Measurements from ENCODE around the gene NFIC. TPM values are rescaled to one million over a fixed set of nuclear protein-coding genes. Genes with fewer than 3 reads are reported as not detected.

NFIC gene
- total RNA-seq, 2 experiments from 2014 or later = 12.6 to 13.1 TPM

DNA sequence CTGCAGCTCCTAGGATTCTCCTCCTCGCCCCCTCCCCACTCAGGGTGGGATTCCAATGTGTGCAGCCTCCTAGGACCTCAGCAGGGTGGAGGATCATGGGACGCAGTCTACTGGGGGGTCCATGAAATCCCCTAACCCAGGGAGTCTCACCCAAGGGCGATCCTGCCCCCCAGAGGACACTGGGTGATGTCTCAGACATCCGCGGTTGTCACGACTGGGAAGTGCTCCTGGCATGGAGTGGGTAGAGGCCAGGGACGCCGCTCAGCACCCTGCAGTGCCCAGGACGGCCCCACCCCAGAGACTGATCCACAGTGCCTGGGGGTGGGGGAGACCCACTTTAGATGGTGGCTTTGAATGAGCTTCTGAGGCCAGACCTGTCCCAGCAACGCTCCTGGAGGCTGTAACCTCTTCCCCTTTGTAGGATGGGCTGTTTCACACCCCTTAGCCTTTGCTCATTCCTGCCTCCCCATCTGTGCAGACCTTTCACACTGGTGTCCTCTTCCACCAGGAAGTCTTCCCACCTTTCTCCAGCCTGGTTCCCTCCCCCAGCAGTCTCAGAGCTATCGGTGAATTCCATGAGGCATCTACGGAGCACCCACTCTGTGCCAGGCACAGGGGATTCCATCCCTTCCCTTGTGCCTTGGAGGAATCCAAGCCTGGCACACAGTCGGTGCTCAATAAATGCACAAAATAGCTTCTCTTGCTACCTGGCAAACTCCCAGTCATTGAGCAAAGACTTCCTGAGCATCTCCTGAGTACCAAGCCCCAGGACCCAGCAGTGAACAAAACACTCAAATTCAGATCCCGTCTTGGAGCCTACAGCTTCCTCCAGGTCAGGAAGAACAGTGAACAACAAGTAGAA lies 103.5 kb downstream of the NFIC start:
- Mint-ChIP-seq H3K4me1 (no peaks in the 10 kb centered on the region), H3K9me3 (no peaks in the 10 kb centered on the region), H3K36me3 (ENCODE audit: low read depth) (no peaks in the 10 kb centered on the region), H3K4me3 (no peak overlapping the region), H3K27me3 (no peaks in the 10 kb centered on the region), H3K27ac (no peak overlapping the region)
- CTCF ChIA-PET = interaction anchor here (0.7 to 1.4 kb wide), 4 partner anchors 13 to 165 kb away, joined by 3 to 5 read pairs (median 3); no protein-coding TSS in a partner anchor
- POLR2A ChIA-PET = no interaction called here
- DNase-seq = no peak

DNA sequence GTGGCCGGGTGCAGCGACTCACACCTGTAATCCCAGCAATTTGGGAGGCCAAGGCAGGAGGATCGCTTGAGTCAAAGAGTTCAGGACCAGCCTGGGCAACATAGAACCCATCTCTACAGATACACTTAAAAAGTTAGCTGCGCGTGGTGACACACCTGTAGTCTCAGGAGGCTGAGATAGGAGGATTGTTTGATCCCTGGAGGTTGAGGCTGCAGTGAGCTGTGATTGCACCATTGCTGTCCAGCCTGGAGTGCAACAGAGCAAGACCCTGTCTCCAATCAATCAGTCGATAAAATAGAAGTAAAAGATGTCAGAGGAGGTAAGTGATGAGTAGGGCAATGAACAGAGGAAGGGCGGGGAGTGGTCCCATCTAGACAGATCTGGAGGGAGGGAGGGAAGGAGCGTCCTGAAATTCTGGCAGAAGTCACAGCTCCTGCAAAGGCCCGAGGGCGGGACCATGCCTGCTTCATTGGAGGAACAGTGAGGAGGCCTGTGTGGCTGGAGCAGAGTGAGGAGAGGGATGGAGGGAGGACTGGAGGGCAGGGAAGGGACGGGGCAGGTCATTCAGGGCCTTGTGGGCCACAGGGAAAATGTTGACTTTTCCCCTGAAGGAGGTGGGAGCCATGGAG lies 104.2 kb downstream of the NFIC start:
- H3K9me3 Mint-ChIP-seq = no peaks in the 10 kb centered on the region
- ChIA-PET POLR2A (no interaction called here), CTCF (interaction anchor here (1.0 kb wide), 3 partner anchors 12 to 36 kb away, joined by 3 to 4 read pairs (median 3); no protein-coding TSS in a partner anchor)
- H3K27me3 Mint-ChIP-seq = no peaks in the 10 kb centered on the region
- DNase-seq = no peak
- no peaks in the 10 kb centered on the region for H3K36me3 Mint-ChIP-seq (ENCODE audit: low read depth)
- no peak overlapping the region for H3K4me3 Mint-ChIP-seq
- H3K27ac Mint-ChIP-seq = no peak overlapping the region
- no peaks in the 10 kb centered on the region for H3K4me1 Mint-ChIP-seq

DNA sequence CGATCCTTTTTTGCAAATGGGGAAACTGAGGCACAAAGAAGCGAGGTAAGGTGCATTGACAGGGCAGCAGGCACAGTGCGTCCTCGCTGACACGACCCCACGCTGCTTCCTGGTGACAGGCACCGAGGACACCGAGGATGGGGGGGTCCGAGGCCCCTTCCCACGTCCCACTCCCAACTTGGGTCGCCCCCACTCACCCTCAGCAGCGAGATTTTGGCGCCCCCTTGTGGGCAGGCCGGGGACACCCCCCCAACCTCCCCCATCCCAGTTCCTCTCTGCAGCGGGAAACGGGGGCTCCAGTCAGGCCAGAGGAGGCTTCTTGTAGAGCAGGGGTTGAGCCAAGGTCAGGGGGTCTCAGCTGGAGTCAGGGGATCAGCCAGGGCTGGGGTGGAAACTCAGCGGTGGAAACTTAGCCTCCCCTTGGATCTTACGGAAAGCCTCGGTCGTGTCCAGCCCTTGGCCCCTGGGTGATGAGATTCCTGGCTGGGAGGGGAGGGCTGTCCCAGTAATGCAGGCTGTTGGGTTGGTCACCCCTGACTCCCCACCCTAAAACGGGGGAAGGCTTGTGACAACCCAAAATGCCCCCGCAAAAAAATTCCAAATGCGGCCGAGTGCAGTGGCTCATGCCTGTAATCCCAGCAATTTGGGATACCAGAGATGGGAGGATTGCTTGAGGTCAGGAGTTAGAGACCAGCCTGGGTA lies 105.7 kb downstream of the NFIC start:
- DNase-seq = peak; percentile 36
- no peaks in the 10 kb centered on the region for H3K36me3 Mint-ChIP-seq (ENCODE audit: low read depth)
- H3K9me3 Mint-ChIP-seq = no peaks in the 10 kb centered on the region
- H3K27ac Mint-ChIP-seq = no peak overlapping the region
- no peaks in the 10 kb centered on the region for H3K4me1 Mint-ChIP-seq
- CTCF ChIA-PET = interaction anchor here (0.6 to 2.0 kb wide), 10 partner anchors 13 to 167 kb away, joined by 3 to 7 read pairs (median 4); partner anchors contain the start of gene DOHH
- H3K4me3 Mint-ChIP-seq = no peak overlapping the region
- POLR2A ChIA-PET = no interaction called here
- H3K27me3 Mint-ChIP-seq = no peaks in the 10 kb centered on the region

- H3K27me3 Mint-ChIP-seq = peaks cover 5% of the 10 kb centered on the region
- CTCF ChIA-PET = interaction anchor here (2.0 kb wide), 1 partner anchor 146 kb away, joined by 7 read pairs; no protein-coding TSS in a partner anchor
- no peak overlapping the region for H3K27ac Mint-ChIP-seq
- no peaks in the 10 kb centered on the region for H3K36me3 Mint-ChIP-seq (ENCODE audit: low read depth)
- H3K4me3 Mint-ChIP-seq = no peak overlapping the region
- no peaks in the 10 kb centered on the region for H3K9me3 Mint-ChIP-seq
- POLR2A ChIA-PET = no interaction called here
- no peak for DNase-seq
- peaks cover 9% of the 10 kb centered on the region for H3K4me1 Mint-ChIP-seq
Measured at GRCh38 chr19:3474010-3474409, 107.6 kb downstream of the NFIC start.

DNA sequence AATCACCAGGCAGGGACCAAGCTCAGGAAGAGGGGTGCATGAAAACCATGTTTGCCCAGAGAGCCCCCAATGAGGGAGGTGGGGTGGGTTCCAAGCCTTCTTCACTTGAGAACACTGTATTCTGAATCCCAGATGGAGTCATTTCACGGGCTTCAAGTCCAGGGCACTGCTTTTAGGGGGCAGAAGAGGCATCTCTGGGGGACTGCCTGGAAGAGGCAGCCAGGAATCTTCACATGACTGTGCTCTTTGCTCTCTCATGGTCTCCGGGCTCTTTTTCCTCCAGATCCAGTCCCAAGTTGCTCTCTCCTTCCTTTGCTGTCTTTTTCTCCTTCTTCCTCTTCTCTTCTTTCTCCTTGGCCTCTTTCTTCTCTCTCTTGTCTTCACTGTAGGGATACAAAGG lies 108.2 kb downstream of the NFIC start:
- Mint-ChIP-seq H3K27me3 (peaks cover 5% of the 10 kb centered on the region), H3K27ac (no peak overlapping the region), H3K36me3 (ENCODE audit: low read depth) (no peaks in the 10 kb centered on the region), H3K9me3 (no peaks in the 10 kb centered on the region), H3K4me3 (no peak overlapping the region), H3K4me1 (peaks cover 9% of the 10 kb centered on the region)
- DNase-seq = no peak
- ChIA-PET POLR2A (no interaction called here), CTCF (no interaction called here)

GRCh38 chr19:3475449-3475848 lies 109.1 kb downstream of the NFIC start:
- Mint-ChIP-seq H3K36me3 (ENCODE audit: low read depth) (no peaks in the 10 kb centered on the region), H3K27ac (no peak overlapping the region), H3K4me1 (peaks cover 9% of the 10 kb centered on the region), H3K4me3 (no peak overlapping the region), H3K27me3 (peaks cover 5% of the 10 kb centered on the region), H3K9me3 (no peaks in the 10 kb centered on the region)
- no peak for DNase-seq
- ChIA-PET CTCF (no interaction called here), POLR2A (no interaction called here)

DNA sequence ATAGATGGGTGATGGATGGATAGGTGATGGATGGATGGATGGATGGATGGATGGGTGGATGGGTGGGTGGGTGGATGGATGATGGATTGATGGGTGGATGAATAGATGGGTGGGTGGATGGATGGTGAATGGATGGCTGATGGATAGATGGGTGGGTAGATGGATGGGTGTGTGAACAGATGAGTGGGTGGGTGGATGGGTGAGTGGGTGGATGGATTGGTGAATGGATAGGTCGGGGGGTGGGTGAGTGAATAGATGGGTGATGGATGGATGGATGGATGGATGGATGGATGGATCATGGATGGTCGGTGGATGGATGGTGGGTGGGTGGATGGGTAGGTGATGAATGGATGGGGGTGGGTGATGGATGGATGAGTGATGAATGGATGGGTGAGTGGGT lies 110.4 kb downstream of the NFIC start:
- POLR2A ChIA-PET = no interaction called here
- CTCF ChIA-PET = interaction anchor here (0.6 kb wide), 1 partner anchor 176 kb away, joined by 3 read pairs; no protein-coding TSS in a partner anchor
- Mint-ChIP-seq H3K36me3 (ENCODE audit: low read depth) (no peaks in the 10 kb centered on the region), H3K9me3 (no peaks in the 10 kb centered on the region), H3K4me1 (peaks cover 9% of the 10 kb centered on the region), H3K27ac (no peak overlapping the region), H3K27me3 (peaks cover 5% of the 10 kb centered on the region), H3K4me3 (no peak overlapping the region)
- DNase-seq = no peak

DNA sequence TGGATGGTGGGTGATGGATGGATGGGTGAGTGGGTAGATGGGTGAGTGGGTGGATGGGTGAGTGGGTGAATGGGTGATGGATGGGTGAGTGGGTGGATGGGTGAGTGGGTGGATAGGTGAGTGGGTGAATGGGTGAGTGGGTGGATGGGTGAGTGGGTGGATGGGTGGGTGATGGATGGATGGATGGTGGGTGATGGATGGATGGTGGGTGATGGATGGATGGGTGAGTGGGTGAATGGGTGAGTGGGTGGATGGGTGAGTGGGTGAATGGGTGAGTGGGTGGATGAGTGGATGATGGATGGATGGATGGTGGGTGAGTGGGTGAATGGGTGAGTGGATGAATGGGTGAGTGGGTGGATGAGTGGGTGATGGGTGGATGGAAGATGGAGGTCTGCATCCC lies 111.1 kb downstream of the NFIC start:
- H3K4me3 Mint-ChIP-seq = no peak overlapping the region
- no peaks in the 10 kb centered on the region for H3K9me3 Mint-ChIP-seq
- ChIA-PET CTCF (no interaction called here), POLR2A (no interaction called here)
- peaks cover 9% of the 10 kb centered on the region for H3K4me1 Mint-ChIP-seq
- H3K27ac Mint-ChIP-seq = no peak overlapping the region
- H3K27me3 Mint-ChIP-seq = peaks cover 5% of the 10 kb centered on the region
- DNase-seq = no peak
- H3K36me3 Mint-ChIP-seq (ENCODE audit: low read depth) = no peaks in the 10 kb centered on the region

DNA sequence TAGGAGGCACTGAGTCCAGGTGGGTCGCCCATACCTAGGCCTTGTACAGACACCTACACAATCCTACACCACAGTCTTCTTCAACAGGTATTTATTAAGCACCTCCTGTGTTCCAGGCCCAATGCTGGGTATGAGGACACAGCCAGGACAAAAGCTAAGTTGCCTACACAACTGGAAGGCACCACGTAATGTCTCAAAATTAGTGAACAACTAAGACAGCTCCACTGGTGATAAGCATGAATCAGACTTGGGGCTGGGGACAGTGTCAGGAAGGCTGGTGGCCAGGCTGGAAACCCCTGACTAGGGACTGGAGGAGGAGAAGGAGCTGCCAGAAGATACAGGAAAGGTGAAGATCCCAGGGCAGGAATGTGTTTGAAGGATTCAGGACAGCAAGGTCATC lies 111.6 kb downstream of the NFIC start:
- H3K27ac Mint-ChIP-seq = no peak overlapping the region
- CTCF ChIA-PET = no interaction called here
- peaks cover 9% of the 10 kb centered on the region for H3K4me1 Mint-ChIP-seq
- no peak overlapping the region for H3K4me3 Mint-ChIP-seq
- no peak for DNase-seq
- POLR2A ChIA-PET = no interaction called here
- H3K9me3 Mint-ChIP-seq = no peaks in the 10 kb centered on the region
- peaks cover 5% of the 10 kb centered on the region for H3K27me3 Mint-ChIP-seq
- H3K36me3 Mint-ChIP-seq (ENCODE audit: low read depth) = no peaks in the 10 kb centered on the region

DNA sequence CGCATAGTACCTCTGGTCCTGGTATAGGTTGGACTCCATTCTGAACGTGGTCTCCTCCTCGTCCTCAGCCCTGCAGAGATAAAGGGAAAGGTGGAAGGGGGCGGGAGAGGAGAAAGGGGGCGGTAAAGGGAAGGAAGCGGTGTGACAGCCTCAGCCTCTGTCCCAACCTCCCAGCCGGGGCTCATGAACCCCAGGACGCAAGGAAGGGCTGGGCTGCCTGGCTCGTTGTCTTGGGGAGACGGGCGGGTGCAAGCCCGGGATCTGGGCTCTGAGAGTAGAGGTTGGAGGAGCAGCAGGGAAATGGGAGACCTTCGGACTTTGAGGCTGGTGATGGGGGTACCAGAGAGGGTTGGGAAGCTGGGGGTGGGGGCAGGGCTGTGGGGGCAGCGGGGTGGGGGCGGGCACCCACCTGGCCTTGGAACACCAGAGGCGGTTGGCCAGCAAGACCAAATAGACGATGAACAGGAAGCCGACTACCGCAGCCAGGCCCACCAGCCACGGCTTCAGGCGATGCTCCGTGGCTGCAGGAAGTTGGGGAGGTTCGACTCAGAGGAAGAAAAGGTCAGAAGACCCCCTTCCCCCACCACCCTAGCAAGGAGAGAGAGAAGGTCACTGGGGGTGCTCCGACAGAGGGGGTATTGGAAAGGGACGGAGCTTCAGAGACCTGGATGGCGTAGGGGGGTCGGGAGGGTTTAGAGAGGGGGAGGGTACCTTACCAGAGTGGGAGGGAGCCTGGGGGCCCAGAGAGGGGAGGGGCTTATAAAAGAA lies 112.2 kb downstream of the NFIC start:
- H3K27me3 Mint-ChIP-seq = peaks cover 5% of the 10 kb centered on the region
- no peak for DNase-seq
- H3K27ac Mint-ChIP-seq = no peak overlapping the region
- peaks cover 9% of the 10 kb centered on the region for H3K4me1 Mint-ChIP-seq
- ChIA-PET POLR2A (interaction anchor here (0.6 to 2.0 kb wide), 2 partner anchors 22 to 49 kb away, joined by 3 to 8 read pairs; partner anchors contain the start of gene DOHH), CTCF (interaction anchor here (0.5 to 1.3 kb wide), 3 partner anchors 49 to 503 kb away, joined by 5 read pairs; no protein-coding TSS in a partner anchor)
- no peaks in the 10 kb centered on the region for H3K36me3 Mint-ChIP-seq (ENCODE audit: low read depth)
- no peak overlapping the region for H3K4me3 Mint-ChIP-seq
- H3K9me3 Mint-ChIP-seq = no peaks in the 10 kb centered on the region

GRCh38 chr19:3479177-3479833 lies 112.9 kb downstream of the NFIC start:
- peaks cover 9% of the 10 kb centered on the region for H3K4me1 Mint-ChIP-seq

GRCh38 chr19:3479834-3480215 lies 113.4 kb downstream of the NFIC start:
- ChIA-PET POLR2A (interaction anchor here (0.6 to 2.0 kb wide), 2 partner anchors 21 to 29 kb away, joined by 3 to 8 read pairs; partner anchors contain the start of gene DOHH), CTCF (interaction anchor here (0.7 to 1.3 kb wide), 3 partner anchors 10 to 1789 kb away, joined by 3 to 5 read pairs (median 3); no protein-coding TSS in a partner anchor)
- Mint-ChIP-seq H3K9me3 (no peaks in the 10 kb centered on the region), H3K4me1 (peaks cover 9% of the 10 kb centered on the region), H3K27me3 (peaks cover 5% of the 10 kb centered on the region), H3K4me3 (no peak overlapping the region), H3K36me3 (ENCODE audit: low read depth) (no peaks in the 10 kb centered on the region), H3K27ac (no peak overlapping the region)
- DNase-seq = peak; percentile 43

More at GRCh38 chr19:3479177-3479833, 112.9 kb downstream of the NFIC start:
- CTCF ChIA-PET = interaction anchor here (0.5 to 1.3 kb wide), 5 partner anchors 10 to 1788 kb away, joined by 3 to 5 read pairs (median 5); no protein-coding TSS in a partner anchor
- peak; percentile 55 for DNase-seq
- Mint-ChIP-seq H3K9me3 (no peaks in the 10 kb centered on the region), H3K36me3 (ENCODE audit: low read depth) (no peaks in the 10 kb centered on the region), H3K27ac (no peak overlapping the region), H3K4me3 (no peak overlapping the region), H3K27me3 (peaks cover 5% of the 10 kb centered on the region)
- POLR2A ChIA-PET = interaction anchor here (0.6 to 2.0 kb wide), 3 partner anchors 21 to 50 kb away, joined by 3 to 8 read pairs (median 3); partner anchors contain the start of gene DOHH
